HepG2 (cell line): ENCODE data around the gene SGK1. TPM values are rescaled to one million over a fixed set of nuclear protein-coding genes. Genes with fewer than 3 reads are reported as not detected.

Source experiments
- AHR ChIP-seq: IDR thresholded peaks from 2 replicates; pipeline ENCODE4 v1.6.1; 2018; ENCODE audit warnings: missing genetic modification reagents, missing compliant biosample characterization
- ETV6 ChIP-seq: sonication (generic); formaldehyde crosslinking; conservative IDR thresholded peaks from 2 replicates; pipeline ENCODE4 v1.4.0; 2020; ENCODE audit warnings: missing genetic modification reagents
- ONECUT2 ChIP-seq: sonication (generic); formaldehyde crosslinking; IDR thresholded peaks from 2 replicates; pipeline ENCODE4 v1.4.0; 2020; ENCODE audit warnings: missing genetic modification reagents
- PHF5A ChIP-seq: IDR thresholded peaks from one replicate; pipeline ENCODE4 v1.6.1; 2018; ENCODE audit warnings: low read depth, missing genetic modification reagents; ENCODE audit not compliant: unreplicated experiment
- PRMT3 ChIP-seq: sonication (generic); formaldehyde crosslinking; IDR thresholded peaks from 2 replicates; pipeline ENCODE4 v1.8.1; 2022; ENCODE audit warnings: low read depth, mild to moderate bottlenecking, moderate library complexity, missing genetic modification reagents, borderline replicate concordance
- SRSF9 ChIP-seq: fragments of 200-400 bp; formaldehyde crosslinking; IDR thresholded peaks from 2 replicates; pipeline ENCODE4 v1.6.1; 2018; ENCODE audit warnings: borderline replicate concordance, mild to moderate bottlenecking, low read depth, low read length; ENCODE audit not compliant: insufficient read depth, poor library complexity, severe bottlenecking
- U2AF1 ChIP-seq: fragments of 200-400 bp; formaldehyde crosslinking; optimal IDR thresholded peaks from 2 replicates; pipeline ENCODE3; 2017; ENCODE audit warnings: mild to moderate bottlenecking, low read depth, low read length
- ZC3H13 ChIP-seq: sonication (generic); formaldehyde crosslinking; IDR thresholded peaks from 2 replicates; pipeline ENCODE4 v1.8.1; 2023; ENCODE audit warnings: mild to moderate bottlenecking, missing genetic modification reagents, moderate library complexity
- ZNF326 ChIP-seq: sonication (generic); formaldehyde crosslinking; IDR thresholded peaks from 2 replicates; pipeline ENCODE4 v1.4.0; 2020; ENCODE audit warnings: missing genetic modification reagents, borderline replicate concordance
- ZNF564 ChIP-seq: sonication (generic); formaldehyde crosslinking; IDR thresholded peaks from 2 replicates; pipeline ENCODE4 v1.8.1; 2023; ENCODE audit warnings: mild to moderate bottlenecking, missing genetic modification reagents
- ZNF670 ChIP-seq: sonication (generic); formaldehyde crosslinking; IDR thresholded peaks from 2 replicates; pipeline ENCODE4 v1.8.0; 2022; ENCODE audit warnings: mild to moderate bottlenecking, missing genetic modification reagents, borderline replicate concordance
- ZSCAN21 ChIP-seq: sonication (generic); formaldehyde crosslinking; IDR thresholded peaks from 2 replicates; pipeline ENCODE4 v1.8.0; 2022; ENCODE audit warnings: mild to moderate bottlenecking, missing genetic modification reagents, moderate library complexity, borderline replicate concordance
- ZSCAN29 ChIP-seq: sonication (generic); formaldehyde crosslinking; conservative IDR thresholded peaks from 2 replicates; pipeline ENCODE4 v1.4.0; 2020; ENCODE audit warnings: mild to moderate bottlenecking, missing genetic modification reagents
- polyA plus RNA-seq, 8 experiments: library from polyadenylated mRNA; depleted of rRNA in 3 of 8; stranded (reverse) in 7 of 8; unstranded in 1 of 8; fragments of >200 nt; fragmentation: Illumina TruSeq in 4 of 8; extraction: Trizol in 4 of 8; gene quantifications; 2 replicates each; pipeline versions ENCODE4 v1.2.1 to v1.2.3, GENCODE V29; 2011 to 2016; ENCODE audit warnings: low read depth in 4 of 8, missing spikeins in 1 of 8, mixed read lengths in 1 of 8; ENCODE audit not compliant: insufficient read depth in 1 of 8
- total RNA-seq, 5 experiments: library from RNA; depleted of rRNA; stranded (reverse); fragments of >200 nt; fragmentation: Illumina TruSeq; extraction: Trizol; gene quantifications; 2 replicates each; pipeline ENCODE4 v1.2.3, GENCODE V29; 2016; ENCODE audit warnings: low read depth in 1 of 5
- TF ChIP-seq, protein P1 (sequence below): sonication (generic); formaldehyde crosslinking; IDR thresholded peaks from 2 replicates; pipeline ENCODE4 v1.9.0; 2021; ENCODE audit warnings: missing genetic modification reagents, borderline replicate concordance
- TF ChIP-seq, protein P2 (sequence below): sonication (generic); formaldehyde crosslinking; conservative IDR thresholded peaks from 2 replicates; pipeline ENCODE4 v1.4.0; 2020; ENCODE audit warnings: missing genetic modification reagents
- TF ChIP-seq, protein P3 (sequence below): sonication (generic); formaldehyde crosslinking; IDR thresholded peaks from 2 replicates; pipeline ENCODE4 v1.4.0; 2020; ENCODE audit warnings: missing genetic modification reagents
- TF ChIP-seq, protein P4 (sequence below): sonication (generic); formaldehyde crosslinking; IDR thresholded peaks from 2 replicates; pipeline ENCODE4 v1.4.0; 2020; ENCODE audit warnings: missing genetic modification reagents

Gene SGK1
- total and polyA plus RNA-seq, 2 of the 13 experiments (the other 11 are each of a cell fraction or from before 2014, with no cell fraction given): 56.1 to 56.2 TPM

DNA sequence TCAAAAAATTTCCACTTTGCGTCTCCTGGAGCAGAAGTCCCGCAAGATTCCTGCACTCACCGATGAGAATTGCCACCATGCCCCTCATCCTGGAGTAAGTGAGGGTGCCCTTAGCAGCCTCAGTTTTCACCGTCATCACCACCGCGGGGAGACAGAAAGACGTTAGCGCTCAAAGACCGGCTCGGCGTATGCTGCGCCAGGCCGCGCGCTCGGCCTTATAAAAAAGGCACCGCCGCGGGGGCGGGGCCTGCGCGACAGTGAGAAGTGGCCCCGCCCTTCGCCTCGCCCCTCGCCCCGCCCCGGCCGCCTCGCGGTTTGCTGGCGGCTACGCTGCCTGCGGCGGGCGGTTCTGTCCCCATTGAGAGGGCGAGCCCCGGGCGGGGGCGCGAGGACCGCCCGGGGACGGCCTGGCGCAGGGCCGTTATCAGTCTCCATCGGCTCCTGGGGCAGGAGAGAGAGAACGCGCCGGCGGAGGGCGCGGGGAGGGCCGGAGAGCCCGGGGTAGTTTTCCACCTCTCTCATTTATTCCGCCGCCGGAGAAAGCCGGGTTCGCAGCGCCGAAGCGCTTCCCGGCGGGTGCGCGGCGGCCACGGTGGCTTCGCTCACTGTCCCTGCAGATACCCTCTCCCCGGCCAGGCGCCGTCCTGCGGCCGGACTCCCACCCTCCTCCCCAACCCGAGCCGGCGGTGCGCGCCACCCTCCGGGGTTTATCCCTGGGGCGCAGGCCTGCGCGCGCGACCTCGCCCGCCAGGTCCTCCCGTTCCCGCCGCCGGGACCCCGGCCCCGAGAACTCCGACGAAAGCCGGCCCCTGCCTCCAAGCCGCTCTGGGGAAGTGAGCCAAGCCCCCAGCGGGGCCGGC is 143.0 kb downstream of the SGK1 start (continued):
- TF ChIP-seq, protein P1, sequence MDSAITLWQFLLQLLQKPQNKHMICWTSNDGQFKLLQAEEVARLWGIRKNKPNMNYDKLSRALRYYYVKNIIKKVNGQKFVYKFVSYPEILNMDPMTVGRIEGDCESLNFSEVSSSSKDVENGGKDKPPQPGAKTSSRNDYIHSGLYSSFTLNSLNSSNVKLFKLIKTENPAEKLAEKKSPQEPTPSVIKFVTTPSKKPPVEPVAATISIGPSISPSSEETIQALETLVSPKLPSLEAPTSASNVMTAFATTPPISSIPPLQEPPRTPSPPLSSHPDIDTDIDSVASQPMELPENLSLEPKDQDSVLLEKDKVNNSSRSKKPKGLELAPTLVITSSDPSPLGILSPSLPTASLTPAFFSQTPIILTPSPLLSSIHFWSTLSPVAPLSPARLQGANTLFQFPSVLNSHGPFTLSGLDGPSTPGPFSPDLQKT (CRISPR knock-in tag): no peak
- TF ChIP-seq AHR (CRISPR knock-in tag) (peak; percentile 71; the same call in 1 of the 2 replicates), ZSCAN21 (CRISPR knock-in tag) (peak; percentile 89), ZC3H13 (CRISPR knock-in tag) (peak; percentile 53; the same call in 1 of the 2 replicates), ETV6 (CRISPR knock-in tag) (no peak; the same call in 1 of the 2 replicates), ZNF670 (CRISPR knock-in tag) (peak; percentile 37; the same call in 1 of the 2 replicates), ZNF326 (no peak), PRMT3 (CRISPR knock-in tag) (no peak; the same call in none of the 2 replicates), ONECUT2 (CRISPR knock-in tag) (no peak), ZSCAN29 (CRISPR knock-in tag) (peak; percentile 10; the same call in 1 of the 2 replicates), SRSF9 (no peak), ZNF564 (CRISPR knock-in tag) (no peak; the same call in none of the 2 replicates), U2AF1 (no peak), PHF5A (no peak)
- TF ChIP-seq, protein P2, sequence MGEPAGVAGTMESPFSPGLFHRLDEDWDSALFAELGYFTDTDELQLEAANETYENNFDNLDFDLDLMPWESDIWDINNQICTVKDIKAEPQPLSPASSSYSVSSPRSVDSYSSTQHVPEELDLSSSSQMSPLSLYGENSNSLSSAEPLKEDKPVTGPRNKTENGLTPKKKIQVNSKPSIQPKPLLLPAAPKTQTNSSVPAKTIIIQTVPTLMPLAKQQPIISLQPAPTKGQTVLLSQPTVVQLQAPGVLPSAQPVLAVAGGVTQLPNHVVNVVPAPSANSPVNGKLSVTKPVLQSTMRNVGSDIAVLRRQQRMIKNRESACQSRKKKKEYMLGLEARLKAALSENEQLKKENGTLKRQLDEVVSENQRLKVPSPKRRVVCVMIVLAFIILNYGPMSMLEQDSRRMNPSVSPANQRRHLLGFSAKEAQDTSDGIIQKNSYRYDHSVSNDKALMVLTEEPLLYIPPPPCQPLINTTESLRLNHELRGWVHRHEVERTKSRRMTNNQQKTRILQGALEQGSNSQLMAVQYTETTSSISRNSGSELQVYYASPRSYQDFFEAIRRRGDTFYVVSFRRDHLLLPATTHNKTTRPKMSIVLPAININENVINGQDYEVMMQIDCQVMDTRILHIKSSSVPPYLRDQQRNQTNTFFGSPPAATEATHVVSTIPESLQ (CRISPR knock-in tag): no peak
- TF ChIP-seq, protein P3, sequence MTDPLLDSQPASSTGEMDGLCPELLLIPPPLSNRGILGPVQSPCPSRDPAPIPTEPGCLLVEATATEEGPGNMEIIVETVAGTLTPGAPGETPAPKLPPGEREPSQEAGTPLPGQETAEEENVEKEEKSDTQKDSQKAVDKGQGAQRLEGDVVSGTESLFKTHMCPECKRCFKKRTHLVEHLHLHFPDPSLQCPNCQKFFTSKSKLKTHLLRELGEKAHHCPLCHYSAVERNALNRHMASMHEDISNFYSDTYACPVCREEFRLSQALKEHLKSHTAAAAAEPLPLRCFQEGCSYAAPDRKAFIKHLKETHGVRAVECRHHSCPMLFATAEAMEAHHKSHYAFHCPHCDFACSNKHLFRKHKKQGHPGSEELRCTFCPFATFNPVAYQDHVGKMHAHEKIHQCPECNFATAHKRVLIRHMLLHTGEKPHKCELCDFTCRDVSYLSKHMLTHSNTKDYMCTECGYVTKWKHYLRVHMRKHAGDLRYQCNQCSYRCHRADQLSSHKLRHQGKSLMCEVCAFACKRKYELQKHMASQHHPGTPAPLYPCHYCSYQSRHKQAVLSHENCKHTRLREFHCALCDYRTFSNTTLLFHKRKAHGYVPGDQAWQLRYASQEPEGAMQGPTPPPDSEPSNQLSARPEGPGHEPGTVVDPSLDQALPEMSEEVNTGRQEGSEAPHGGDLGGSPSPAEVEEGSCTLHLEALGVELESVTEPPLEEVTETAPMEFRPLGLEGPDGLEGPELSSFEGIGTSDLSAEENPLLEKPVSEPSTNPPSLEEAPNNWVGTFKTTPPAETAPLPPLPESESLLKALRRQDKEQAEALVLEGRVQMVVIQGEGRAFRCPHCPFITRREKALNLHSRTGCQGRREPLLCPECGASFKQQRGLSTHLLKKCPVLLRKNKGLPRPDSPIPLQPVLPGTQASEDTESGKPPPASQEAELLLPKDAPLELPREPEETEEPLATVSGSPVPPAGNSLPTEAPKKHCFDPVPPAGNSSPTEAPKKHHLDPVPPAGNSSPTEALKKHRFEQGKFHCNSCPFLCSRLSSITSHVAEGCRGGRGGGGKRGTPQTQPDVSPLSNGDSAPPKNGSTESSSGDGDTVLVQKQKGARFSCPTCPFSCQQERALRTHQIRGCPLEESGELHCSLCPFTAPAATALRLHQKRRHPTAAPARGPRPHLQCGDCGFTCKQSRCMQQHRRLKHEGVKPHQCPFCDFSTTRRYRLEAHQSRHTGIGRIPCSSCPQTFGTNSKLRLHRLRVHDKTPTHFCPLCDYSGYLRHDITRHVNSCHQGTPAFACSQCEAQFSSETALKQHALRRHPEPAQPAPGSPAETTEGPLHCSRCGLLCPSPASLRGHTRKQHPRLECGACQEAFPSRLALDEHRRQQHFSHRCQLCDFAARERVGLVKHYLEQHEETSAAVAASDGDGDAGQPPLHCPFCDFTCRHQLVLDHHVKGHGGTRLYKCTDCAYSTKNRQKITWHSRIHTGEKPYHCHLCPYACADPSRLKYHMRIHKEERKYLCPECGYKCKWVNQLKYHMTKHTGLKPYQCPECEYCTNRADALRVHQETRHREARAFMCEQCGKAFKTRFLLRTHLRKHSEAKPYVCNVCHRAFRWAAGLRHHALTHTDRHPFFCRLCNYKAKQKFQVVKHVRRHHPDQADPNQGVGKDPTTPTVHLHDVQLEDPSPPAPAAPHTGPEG (CRISPR knock-in tag): 0 out of 2 replicates have a peak, but pooled peaks have one; percentile 37
- TF ChIP-seq, protein P4, sequence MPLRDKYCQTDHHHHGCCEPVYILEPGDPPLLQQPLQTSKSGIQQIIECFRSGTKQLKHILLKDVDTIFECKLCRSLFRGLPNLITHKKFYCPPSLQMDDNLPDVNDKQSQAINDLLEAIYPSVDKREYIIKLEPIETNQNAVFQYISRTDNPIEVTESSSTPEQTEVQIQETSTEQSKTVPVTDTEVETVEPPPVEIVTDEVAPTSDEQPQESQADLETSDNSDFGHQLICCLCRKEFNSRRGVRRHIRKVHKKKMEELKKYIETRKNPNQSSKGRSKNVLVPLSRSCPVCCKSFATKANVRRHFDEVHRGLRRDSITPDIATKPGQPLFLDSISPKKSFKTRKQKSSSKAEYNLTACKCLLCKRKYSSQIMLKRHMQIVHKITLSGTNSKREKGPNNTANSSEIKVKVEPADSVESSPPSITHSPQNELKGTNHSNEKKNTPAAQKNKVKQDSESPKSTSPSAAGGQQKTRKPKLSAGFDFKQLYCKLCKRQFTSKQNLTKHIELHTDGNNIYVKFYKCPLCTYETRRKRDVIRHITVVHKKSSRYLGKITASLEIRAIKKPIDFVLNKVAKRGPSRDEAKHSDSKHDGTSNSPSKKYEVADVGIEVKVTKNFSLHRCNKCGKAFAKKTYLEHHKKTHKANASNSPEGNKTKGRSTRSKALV: peak; percentile 94
